ENCODE data around the gene KCNJ15. TPM values are rescaled to one million over a fixed set of nuclear protein-coding genes. Genes with fewer than 3 reads are reported as not detected.

KCNJ15 gene
- total and polyA plus RNA-seq, 2 of the 4 experiments (the other 2 are of a cell fraction): under 0.01 to 0.07 TPM

GRCh38 chr21:38259665-38260064, 2.9 kb downstream of the KCNJ15 start:
- no peak for DNase-seq
- Histone ChIP-seq H3K4me3 (ENCODE audit: insufficient read depth, low read depth, low read length) (no peak overlapping the region), H3K14ac (replicated peaks; ENCODE audit: low read depth, low read length) (peak overlapping the region; percentile 60), H3K36me3 (ENCODE audit: control insufficient read depth, insufficient read depth, low read length) (no peaks in the 10 kb centered on the region), H2AK5ac (ENCODE audit: low read depth, low read length) (peak overlapping the region; percentile 86), H3K9me1 (ENCODE audit: insufficient read depth, low read length) (peaks cover 9% of the 10 kb centered on the region), H3K56ac (ENCODE audit: extremely low read depth, insufficient read depth, low read length) (no peak overlapping the region), H3K9ac (ENCODE audit: low read depth, low read length) (no peak overlapping the region), H4K8ac (ENCODE audit: low read depth in 2 of 2, low read length in 2 of 2) (no peak overlapping the region; a peak in 1 of 4 replicates), H3K4me1 (ENCODE audit: control insufficient read depth, insufficient read depth, low read length) (peaks cover 9% of the 10 kb centered on the region), H3K27me3 (ENCODE audit: control insufficient read depth, insufficient read depth, low read length) (no peaks in the 10 kb centered on the region), H3K18ac (ENCODE audit: low read depth, low read length) (peak overlapping the region; percentile 81), H2BK5ac (ENCODE audit: low read depth, low read length, poor library complexity, severe bottlenecking) (no peak overlapping the region), H2BK20ac (ENCODE audit: low read depth, low read length) (peak overlapping the region; percentile 58), H3K4ac (ENCODE audit: low read depth, low read length) (peak overlapping the region; percentile 24; the same call in 1 of the 2 replicates), H2AFZ (replicated peaks; ENCODE audit: low read length, poor library complexity) (no peak overlapping the region), H2BK15ac (ENCODE audit: low read depth, low read length) (peak overlapping the region; percentile 76; the same call in 1 of the 3 replicates), H3K23ac (ENCODE audit: low read depth, low read length) (no peak overlapping the region), H4K5ac (ENCODE audit: low read depth, low read length) (0 out of 2 replicates have a peak overlapping the region, but pooled peaks have one; percentile 35), H2AK9ac (replicated peaks; ENCODE audit: low read depth, low read length, poor library complexity) (no peak overlapping the region), H3K9me3 (ENCODE audit: control insufficient read depth, insufficient read depth, low read length) (no peaks in the 10 kb centered on the region), H3K27ac (ENCODE audit: insufficient read depth, low read length) (peak overlapping the region; percentile 17; the same call in 1 of the 2 replicates), H3K4me2 (ENCODE audit: low read depth, low read length) (no peak overlapping the region), H3K79me1 (ENCODE audit: low read depth in 1 of 2, low read length in 2 of 2) (no peaks in the 10 kb centered on the region), H2BK120ac (ENCODE audit: low read depth, low read length) (peak overlapping the region; percentile 29; the same call in 1 of the 2 replicates), H4K91ac (ENCODE audit: insufficient read depth, low read depth, low read length) (peak overlapping the region; percentile 33), H4K20me1 (ENCODE audit: insufficient read depth, low read length) (no peaks in the 10 kb centered on the region)
- intact Hi-C loops (cut with micrococcal nuclease) (loop anchor here (10.0 kb wide), 1 partner anchor 805 kb away; no protein-coding TSS in a partner anchor), in situ Hi-C loops (cut with MboI; ENCODE audit: low sequenced_read_pairs) (no loop called here), dilution Hi-C loops (cut with HindIII; ENCODE audit: low sequenced_read_pairs, unreplicated experiment) (no loop called here)
- TF ChIP-seq RFX5 (IDR thresholded peaks at IDR 0.05; ENCODE audit: low read depth, low read length): no peak
- TF ChIP-seq BHLHE40 (IDR thresholded peaks at IDR 0.05; ENCODE audit: low read depth, low read length): no peak
- ChIA-PET CTCF (no interaction called here), POLR2A (ENCODE audit: unreplicated experiment) (no interaction called here)
- no CpG with 5 or more reads among the region's 2 CpGs for WGBS, 2 experiments (ENCODE audit: extremely low coverage in 2 of 2, insufficient read length in 1 of 2)
- no peak for ATAC-seq (ENCODE audit: low read depth)
- no TSS peak for BruUV-seq (replicated peaks)

Measured in IMR-90 (cell line).